ENCODE measurements around the gene RGS2.

The RGS2 gene

DNA sequence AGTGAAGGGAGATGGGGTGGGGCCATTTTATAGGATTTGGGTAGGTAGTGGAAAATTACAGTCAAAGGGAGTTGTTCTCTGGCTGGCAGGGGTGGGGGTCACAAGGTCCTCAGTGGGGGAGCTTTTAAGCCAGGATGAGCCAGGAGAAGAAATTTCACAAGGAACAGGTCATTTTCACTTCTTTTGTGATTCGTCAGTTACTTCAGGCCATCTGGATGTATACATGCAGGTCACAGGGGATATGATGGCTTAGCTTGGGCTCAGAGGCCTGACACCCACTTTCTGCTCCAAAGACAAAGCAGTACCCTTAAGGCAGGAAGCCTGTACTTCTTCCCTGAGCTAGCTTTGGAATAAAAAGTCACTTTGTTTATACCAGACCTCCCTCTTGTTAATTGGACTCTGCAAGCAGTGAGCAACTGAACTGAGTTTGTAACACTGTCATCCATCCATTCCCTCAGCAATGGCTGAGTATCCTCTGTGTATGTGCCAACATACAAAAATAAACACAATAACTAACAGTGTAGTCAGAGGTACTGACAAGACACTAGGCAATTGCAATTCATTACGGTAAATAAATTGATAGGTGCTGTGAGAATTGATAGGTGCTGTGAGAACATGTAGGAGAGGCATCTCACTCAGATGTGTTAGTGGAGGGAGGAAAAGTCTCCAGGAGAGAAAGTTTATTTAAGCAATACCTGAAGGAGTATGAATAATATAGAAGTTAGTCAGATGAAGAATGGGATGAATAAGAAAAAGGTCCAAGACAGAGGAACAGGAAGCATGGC, 14.7 kb upstream of the RGS2 start:
- Histone ChIP-seq H3K4me1 (ENCODE audit: insufficient read depth, poor library complexity, severe bottlenecking) (no peaks in the 10 kb centered on the region), H3K27ac (ENCODE audit: poor library complexity, severe bottlenecking) (no peak overlapping the region)
- ATAC-seq (ENCODE audit: low read depth), result no peak; the same call in 2 of the 3 replicates

GRCh38 chr1:192794768-192795035, 14.1 kb upstream of the RGS2 start:
- ATAC-seq (ENCODE audit: low read depth) (no peak), DNase-seq (ENCODE audit: low spot score) (no peak)
- Histone ChIP-seq H3K9me3 (ENCODE audit: severe bottlenecking) (no peaks in the 10 kb centered on the region), H3K27ac (ENCODE audit: poor library complexity, severe bottlenecking) (no peak overlapping the region), H3K27me3 (ENCODE audit: insufficient read depth, poor library complexity, severe bottlenecking) (no peaks in the 10 kb centered on the region), H3K36me3 (ENCODE audit: low read depth) (no peaks in the 10 kb centered on the region), H3K4me1 (ENCODE audit: insufficient read depth, poor library complexity, severe bottlenecking) (no peaks in the 10 kb centered on the region), H3K4me3 (ENCODE audit: severe bottlenecking) (no peak overlapping the region)
- TF ChIP-seq, protein P1, sequence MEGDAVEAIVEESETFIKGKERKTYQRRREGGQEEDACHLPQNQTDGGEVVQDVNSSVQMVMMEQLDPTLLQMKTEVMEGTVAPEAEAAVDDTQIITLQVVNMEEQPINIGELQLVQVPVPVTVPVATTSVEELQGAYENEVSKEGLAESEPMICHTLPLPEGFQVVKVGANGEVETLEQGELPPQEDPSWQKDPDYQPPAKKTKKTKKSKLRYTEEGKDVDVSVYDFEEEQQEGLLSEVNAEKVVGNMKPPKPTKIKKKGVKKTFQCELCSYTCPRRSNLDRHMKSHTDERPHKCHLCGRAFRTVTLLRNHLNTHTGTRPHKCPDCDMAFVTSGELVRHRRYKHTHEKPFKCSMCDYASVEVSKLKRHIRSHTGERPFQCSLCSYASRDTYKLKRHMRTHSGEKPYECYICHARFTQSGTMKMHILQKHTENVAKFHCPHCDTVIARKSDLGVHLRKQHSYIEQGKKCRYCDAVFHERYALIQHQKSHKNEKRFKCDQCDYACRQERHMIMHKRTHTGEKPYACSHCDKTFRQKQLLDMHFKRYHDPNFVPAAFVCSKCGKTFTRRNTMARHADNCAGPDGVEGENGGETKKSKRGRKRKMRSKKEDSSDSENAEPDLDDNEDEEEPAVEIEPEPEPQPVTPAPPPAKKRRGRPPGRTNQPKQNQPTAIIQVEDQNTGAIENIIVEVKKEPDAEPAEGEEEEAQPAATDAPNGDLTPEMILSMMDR (IDR thresholded peaks at IDR 0.05; ENCODE audit: poor library complexity, severe bottlenecking), result no peak

More for the DNA sequence above, 14.7 kb upstream of the RGS2 start:
- Histone ChIP-seq H3K36me3 (ENCODE audit: low read depth) (no peaks in the 10 kb centered on the region), H3K27me3 (ENCODE audit: insufficient read depth, poor library complexity, severe bottlenecking) (no peaks in the 10 kb centered on the region), H3K4me3 (ENCODE audit: severe bottlenecking) (no peak overlapping the region), H3K9me3 (ENCODE audit: severe bottlenecking) (no peaks in the 10 kb centered on the region)
- no peak for DNase-seq (ENCODE audit: low spot score)
- TF ChIP-seq, protein P1 (IDR thresholded peaks at IDR 0.05; ENCODE audit: poor library complexity, severe bottlenecking), result no peak

DNA sequence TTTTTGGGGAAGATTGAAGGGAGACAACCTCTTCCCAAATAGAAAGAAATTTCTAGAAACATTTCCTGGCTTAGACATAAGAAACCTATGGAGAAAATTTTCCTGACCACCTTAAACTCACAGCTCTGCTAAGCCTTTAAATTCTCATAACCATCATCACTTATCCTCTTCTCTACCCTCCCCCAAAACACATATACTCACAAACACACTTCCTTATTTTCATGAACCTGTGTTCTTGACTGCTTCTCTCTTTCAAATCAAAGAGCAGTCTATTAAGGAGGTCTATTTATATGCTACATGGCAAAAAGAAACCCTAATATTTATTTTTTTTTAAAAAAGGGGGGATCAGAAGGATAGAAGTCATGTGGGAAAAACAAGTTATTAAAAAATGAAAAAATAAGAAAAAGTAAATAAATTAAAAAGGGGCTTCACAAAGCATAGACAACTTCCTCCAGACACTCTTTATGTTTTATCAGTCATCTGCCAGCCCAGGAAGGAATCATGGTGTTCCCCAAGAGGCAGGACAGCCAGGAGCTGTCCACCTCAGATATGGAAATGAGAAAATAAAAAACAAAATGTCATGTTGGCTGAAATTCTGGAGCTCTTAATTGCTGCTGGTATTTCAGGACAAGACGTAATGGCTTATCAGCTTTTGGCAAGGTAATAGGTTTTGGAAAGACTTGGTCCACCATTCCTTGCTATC, 12.8 kb upstream of the RGS2 start:
- TF ChIP-seq, protein P1 (IDR thresholded peaks at IDR 0.05; ENCODE audit: poor library complexity, severe bottlenecking), result no peak

GRCh38 chr1:192797143-192797542, 11.7 kb upstream of the RGS2 start:
- Histone ChIP-seq H3K9me3 (ENCODE audit: severe bottlenecking) (no peaks in the 10 kb centered on the region), H3K36me3 (ENCODE audit: low read depth) (no peaks in the 10 kb centered on the region), H3K27me3 (ENCODE audit: insufficient read depth, poor library complexity, severe bottlenecking) (no peaks in the 10 kb centered on the region), H3K27ac (ENCODE audit: poor library complexity, severe bottlenecking) (no peak overlapping the region), H3K4me3 (ENCODE audit: severe bottlenecking) (no peak overlapping the region), H3K4me1 (ENCODE audit: insufficient read depth, poor library complexity, severe bottlenecking) (no peaks in the 10 kb centered on the region)
- DNase-seq (ENCODE audit: low spot score) (no peak), ATAC-seq (ENCODE audit: low read depth) (no peak)
- TF ChIP-seq, protein P1 (IDR thresholded peaks at IDR 0.05; ENCODE audit: poor library complexity, severe bottlenecking), result no peak

More for the DNA sequence above, 12.8 kb upstream of the RGS2 start:
- Histone ChIP-seq H3K4me1 (ENCODE audit: insufficient read depth, poor library complexity, severe bottlenecking) (no peaks in the 10 kb centered on the region), H3K9me3 (ENCODE audit: severe bottlenecking) (no peaks in the 10 kb centered on the region), H3K27me3 (ENCODE audit: insufficient read depth, poor library complexity, severe bottlenecking) (no peaks in the 10 kb centered on the region), H3K4me3 (ENCODE audit: severe bottlenecking) (no peak overlapping the region), H3K36me3 (ENCODE audit: low read depth) (no peaks in the 10 kb centered on the region), H3K27ac (ENCODE audit: poor library complexity, severe bottlenecking) (no peak overlapping the region)
- no peak for ATAC-seq (ENCODE audit: low read depth)
- DNase-seq (ENCODE audit: low spot score), result no peak

DNA sequence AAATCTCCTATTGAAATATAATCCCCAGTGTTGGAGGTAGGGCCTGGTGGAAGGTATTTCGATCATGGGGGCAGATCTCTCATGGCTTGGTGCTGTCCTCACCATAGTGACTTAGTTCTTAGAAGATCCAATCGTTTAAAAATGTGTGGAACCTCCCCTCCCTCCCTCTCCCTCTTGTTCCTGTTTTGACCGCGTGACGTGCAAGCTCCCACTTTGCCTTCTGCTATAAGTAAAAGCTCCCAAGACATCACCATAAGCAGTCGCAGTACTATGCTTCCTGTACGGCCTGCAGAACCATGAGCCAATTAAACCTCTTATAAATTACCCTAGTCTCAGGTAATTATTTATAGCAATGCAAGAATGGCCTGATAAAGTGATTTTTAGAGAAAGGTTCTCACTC, 10.9 kb upstream of the RGS2 start:
- ATAC-seq (ENCODE audit: low read depth) (no peak), DNase-seq (ENCODE audit: low spot score) (no peak)
- Histone ChIP-seq H3K27ac (ENCODE audit: poor library complexity, severe bottlenecking) (no peak overlapping the region), H3K36me3 (ENCODE audit: low read depth) (no peaks in the 10 kb centered on the region), H3K4me1 (ENCODE audit: insufficient read depth, poor library complexity, severe bottlenecking) (no peaks in the 10 kb centered on the region), H3K27me3 (ENCODE audit: insufficient read depth, poor library complexity, severe bottlenecking) (no peaks in the 10 kb centered on the region), H3K9me3 (ENCODE audit: severe bottlenecking) (no peaks in the 10 kb centered on the region), H3K4me3 (ENCODE audit: severe bottlenecking) (no peak overlapping the region)
- TF ChIP-seq, protein P1 (IDR thresholded peaks at IDR 0.05; ENCODE audit: poor library complexity, severe bottlenecking), result no peak

Measured in RWPE2 (cell line).